HG02623 (cell line): ENCODE measurements around the gene KLRF2.

Experiments
- ATAC-seq: cut with Tn5 transposase; IDR thresholded peaks from one replicate; pipeline ENCODE4 v1.9.1; 2021; ENCODE audit warnings: moderate library complexity; ENCODE audit not compliant: unreplicated experiment

KLRF2 gene

GRCh38 chr12:9933958-9934357 is 52.7 kb downstream of the KLRF2 start:
- no peak for ATAC-seq

GRCh38 chr12:9935026-9935425 is 53.7 kb downstream of the KLRF2 start:
- no peak for ATAC-seq

GRCh38 chr12:9936591-9936990 is 55.3 kb downstream of the KLRF2 start:
- no peak for ATAC-seq

- ATAC-seq: no peak
Measured at GRCh38 chr12:9940375-9940774, 59.1 kb downstream of the KLRF2 start.

- ATAC-seq: no peak
Measured at GRCh38 chr12:9941838-9942237, 60.5 kb downstream of the KLRF2 start.

GRCh38 chr12:9943240-9943639 is 62.0 kb downstream of the KLRF2 start:
- peak; percentile 38 for ATAC-seq

GRCh38 chr12:9944391-9944790 is 63.1 kb downstream of the KLRF2 start:
- ATAC-seq: no peak
